Naive thymus-derived CD4-positive, alpha-beta T cell (primary cell): ENCODE measurements around the gene LPCAT3. TPM values are rescaled to one million over a fixed set of nuclear protein-coding genes. Genes with fewer than 3 reads are reported as not detected.

ENCODE experiments used
- ATAC-seq: fragments of 150-1000 bp; cut with Tn5 transposase; 2 replicates; pipeline ENCODE4 v1.10.0; 2021; ENCODE audit warnings: mild to moderate bottlenecking, moderate library complexity
- CTCF ChIA-PET: fragments of 350-600 bp; sonication (Branson Sonifier 250); formaldehyde crosslinking; loops from one replicate; lab custom pipeline; 2021; ENCODE audit warnings: antibody characterized with exemption; lab: Charles Lee
- POLR2A ChIA-PET: fragments of 350-600 bp; sonication (Branson Sonifier 250); formaldehyde crosslinking; loops from one replicate; lab custom pipeline; 2021; ENCODE audit warnings: antibody characterized with exemption, inconsistent platforms; lab: Charles Lee
- DNase-seq, 9 donors: peaks; one replicate each; pipeline versions ENCODE4 v3.0.0 to v3.0.0-alpha.2; 2020 to 2022; ENCODE audit warnings: mixed read lengths in 1 of 9
- H3K27ac ChIP-seq: one replicate; pipeline ENCODE4 v1.7.0; 2013; ENCODE audit warnings: mild to moderate bottlenecking, low read depth, low read length, moderate library complexity
- H3K27me3 ChIP-seq, 2 donors: one replicate each; pipeline ENCODE4 v1.7.0; 2013; ENCODE audit warnings: low read length in 2 of 2, mild to moderate bottlenecking in 2 of 2, moderate library complexity in 2 of 2; ENCODE audit not compliant: control insufficient read depth in 2 of 2, insufficient read depth in 2 of 2
- H3K36me3 ChIP-seq, 3 experiments: 1 replicate in 2 of 3; 2 replicates in 1 of 3; pipeline ENCODE4 v1.7.0; 2013; ENCODE audit warnings: low read length in 3 of 3, mild to moderate bottlenecking in 3 of 3, moderate library complexity in 1 of 3; ENCODE audit not compliant: insufficient read depth in 3 of 3, control insufficient read depth in 2 of 3
- H3K4me1 ChIP-seq, 2 donors: one replicate each; pipeline ENCODE4 v1.7.0; 2013; ENCODE audit warnings: low read length in 2 of 2, mild to moderate bottlenecking in 2 of 2, moderate library complexity in 1 of 2; ENCODE audit not compliant: control insufficient read depth in 2 of 2, insufficient read depth in 2 of 2
- H3K4me3 ChIP-seq: 2 replicates; pipeline ENCODE4 v1.7.0; 2013; ENCODE audit warnings: mild to moderate bottlenecking, low read length
- H3K9me3 ChIP-seq, 3 experiments: 1 replicate in 2 of 3; 2 replicates in 1 of 3; pipeline ENCODE4 v1.7.0; 2013; ENCODE audit warnings: low read length in 3 of 3; ENCODE audit not compliant: control insufficient read depth in 2 of 3
- H3K27ac Mint-ChIP-seq, 9 donors: one replicate each; pipeline ENCODE4 v1.8.0; 2020 to 2022; ENCODE audit warnings: mixed read lengths in 9 of 9, mild to moderate bottlenecking in 8 of 9, moderate library complexity in 5 of 9, inconsistent platforms in 2 of 9
- H3K27me3 Mint-ChIP-seq, 5 donors: one replicate each; pipeline ENCODE4 v1.8.0; 2021 to 2022; ENCODE audit warnings: mixed read lengths in 5 of 5, mild to moderate bottlenecking in 1 of 5
- H3K36me3 Mint-ChIP-seq, 5 donors: one replicate each; pipeline ENCODE4 v1.8.0; 2020 to 2022; ENCODE audit warnings: mixed read lengths in 5 of 5, mild to moderate bottlenecking in 3 of 5, inconsistent platforms in 1 of 5
- H3K4me1 Mint-ChIP-seq, 7 donors: one replicate each; pipeline ENCODE4 v1.8.0; 2020 to 2022; ENCODE audit warnings: mixed read lengths in 7 of 7, mild to moderate bottlenecking in 3 of 7, inconsistent platforms in 1 of 7
- H3K4me3 Mint-ChIP-seq, 10 donors: one replicate each; pipeline ENCODE4 v1.8.0; 2020 to 2022; ENCODE audit warnings: mild to moderate bottlenecking in 10 of 10, mixed read lengths in 10 of 10, moderate library complexity in 6 of 10, inconsistent platforms in 2 of 10
- H3K9me3 Mint-ChIP-seq, 11 donors: one replicate each; pipeline ENCODE4 v1.8.0; 2020 to 2022; ENCODE audit warnings: mixed read lengths in 11 of 11, mild to moderate bottlenecking in 4 of 11, inconsistent platforms in 1 of 11, moderate library complexity in 1 of 11
- intact Hi-C, 2 donors: fragments of 100-400 bp; cut with micrococcal nuclease; formaldehyde crosslinking; loops; one replicate each; pipeline ENCODE4 v1.15.1; 2023
- polyA plus RNA-seq, 2 donors: library from polyadenylated mRNA; unstranded; fragments of 300-500 nt; fragmentation: Illumina TruSeq; gene quantifications; one replicate each; pipeline ENCODE4 v1.2.3, GENCODE V29; 2021
- total RNA-seq, 6 experiments: library from RNA in 5 of 6; stranded (reverse) in 5 of 6; gene quantifications; 1 replicate in 5 of 6; 2 replicates in 1 of 6; pipeline ENCODE4 v1.2.3 and lab custom pipeline; 2021 to 2026

LPCAT3 gene
- total and polyA plus RNA-seq, 7 experiments from 2014 or later = 16.7 to 37.9 (median 27.1) TPM

- no peaks in the 10 kb centered on the region for H3K27me3 ChIP-seq
- ChIA-PET CTCF (interaction anchor here (0.8 to 1.2 kb wide), 2 partner anchors 9 to 13 kb away, joined by 3 read pairs; partner anchors contain the start of gene LPCAT3), POLR2A (no interaction called here)
- H3K27me3 Mint-ChIP-seq = no peaks in the 10 kb centered on the region
- DNase-seq (no peak), ATAC-seq (no peak)
- H3K9me3 Mint-ChIP-seq = no peaks in the 10 kb centered on the region
- H3K9me3 ChIP-seq = no peaks in the 10 kb centered on the region
- H3K4me3 Mint-ChIP-seq = no peak overlapping the region
- H3K27ac ChIP-seq = no peak overlapping the region
- no peaks in the 10 kb centered on the region for H3K4me1 ChIP-seq
- intact Hi-C loops = no loop called here
- peaks cover 0 to 19% (median 0%) of the 10 kb centered on the region in 3 experiments for H3K36me3 ChIP-seq
- H3K27ac Mint-ChIP-seq = no peak overlapping the region
- no peak overlapping the region for H3K4me3 ChIP-seq
- H3K4me1 Mint-ChIP-seq = peaks cover 13 to 53% (median 32%) of the 10 kb centered on the region in 7 donors
- H3K36me3 Mint-ChIP-seq = peaks cover 0 to 28% (median 7%) of the 10 kb centered on the region in 5 donors
Measured at GRCh38 chr12:7008864-7009263, 9.4 kb downstream of the LPCAT3 start.

DNA sequence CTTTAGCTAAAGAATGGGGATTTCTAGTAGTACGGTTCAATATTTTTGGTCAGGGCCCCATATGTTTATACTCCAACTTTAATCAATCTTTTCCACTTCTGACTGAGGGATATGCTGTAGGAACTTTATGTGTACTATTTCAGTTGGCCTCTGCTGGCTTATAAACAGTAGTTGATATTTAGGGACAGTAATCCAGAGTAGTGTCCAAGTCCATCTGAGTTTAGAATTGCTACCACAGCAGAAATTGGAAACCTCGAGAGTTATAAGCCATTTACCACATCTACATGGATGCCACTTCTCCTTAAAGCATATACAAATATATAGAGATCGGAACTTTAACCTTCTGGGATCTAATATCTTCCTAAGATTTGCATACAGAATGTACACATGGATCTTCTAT lies 11.6 kb downstream of the LPCAT3 start:
- H3K27ac Mint-ChIP-seq = no peak overlapping the region
- ChIA-PET POLR2A (no interaction called here), CTCF (no interaction called here)
- no peaks in the 10 kb centered on the region for H3K4me1 ChIP-seq
- no peak for DNase-seq
- peaks cover 0 to 15% (median 5%) of the 10 kb centered on the region in 5 donors for H3K36me3 Mint-ChIP-seq
- no peaks in the 10 kb centered on the region for H3K27me3 ChIP-seq
- no peak for ATAC-seq
- no peaks in the 10 kb centered on the region for H3K9me3 ChIP-seq
- H3K4me1 Mint-ChIP-seq = peaks cover 13 to 35% (median 19%) of the 10 kb centered on the region in 7 donors
- no peak overlapping the region for H3K27ac ChIP-seq
- no peaks in the 10 kb centered on the region for H3K9me3 Mint-ChIP-seq
- H3K27me3 Mint-ChIP-seq = no peaks in the 10 kb centered on the region
- intact Hi-C loops = no loop called here
- peaks cover 0 to 8% (median 0%) of the 10 kb centered on the region in 3 experiments for H3K36me3 ChIP-seq
- H3K4me3 ChIP-seq = no peak overlapping the region
- H3K4me3 Mint-ChIP-seq = no peak overlapping the region

DNA sequence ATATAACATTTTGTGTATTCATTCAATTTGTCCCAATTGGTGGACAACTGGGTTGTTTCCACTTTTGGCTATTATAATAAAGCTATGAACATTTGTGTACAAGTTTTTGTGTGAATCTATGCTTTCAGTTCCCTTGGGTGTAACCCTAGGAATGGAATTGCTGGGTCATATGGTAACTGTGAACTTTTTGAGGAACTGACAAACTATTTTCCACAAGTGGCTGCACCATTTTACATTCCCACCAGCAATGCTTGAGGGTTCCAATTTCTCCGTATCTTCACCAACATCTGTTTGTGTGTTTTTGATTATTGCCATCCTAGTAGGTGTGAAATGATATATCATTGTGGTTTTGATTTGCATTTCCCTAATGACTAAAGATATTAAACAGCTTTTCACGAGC lies 13.0 kb downstream of the LPCAT3 start:
- no peak overlapping the region for H3K27ac ChIP-seq
- ChIA-PET CTCF (interaction anchor here (0.9 kb wide), 1 partner anchor 81 kb away, joined by 3 read pairs; no protein-coding TSS in a partner anchor), POLR2A (interaction anchor here (0.6 kb wide), 1 partner anchor 27 kb away, joined by 4 read pairs; no protein-coding TSS in a partner anchor)
- no peaks in the 10 kb centered on the region for H3K27me3 ChIP-seq
- no peak for DNase-seq
- no peak overlapping the region for H3K4me3 ChIP-seq
- peaks cover 0 to 18% (median 5%) of the 10 kb centered on the region in 5 donors for H3K36me3 Mint-ChIP-seq
- intact Hi-C loops = no loop called here
- peaks cover 0 to 13% (median 0%) of the 10 kb centered on the region in 3 experiments for H3K36me3 ChIP-seq
- peak overlapping the region in 1 of 9 donors; percentile 6 for H3K27ac Mint-ChIP-seq
- ATAC-seq = no peak
- H3K4me1 Mint-ChIP-seq = peaks cover 15 to 34% (median 19%) of the 10 kb centered on the region in 7 donors
- no peaks in the 10 kb centered on the region for H3K9me3 Mint-ChIP-seq
- no peaks in the 10 kb centered on the region for H3K9me3 ChIP-seq
- no peaks in the 10 kb centered on the region for H3K27me3 Mint-ChIP-seq
- H3K4me3 Mint-ChIP-seq = no peak overlapping the region
- H3K4me1 ChIP-seq = no peaks in the 10 kb centered on the region

DNA sequence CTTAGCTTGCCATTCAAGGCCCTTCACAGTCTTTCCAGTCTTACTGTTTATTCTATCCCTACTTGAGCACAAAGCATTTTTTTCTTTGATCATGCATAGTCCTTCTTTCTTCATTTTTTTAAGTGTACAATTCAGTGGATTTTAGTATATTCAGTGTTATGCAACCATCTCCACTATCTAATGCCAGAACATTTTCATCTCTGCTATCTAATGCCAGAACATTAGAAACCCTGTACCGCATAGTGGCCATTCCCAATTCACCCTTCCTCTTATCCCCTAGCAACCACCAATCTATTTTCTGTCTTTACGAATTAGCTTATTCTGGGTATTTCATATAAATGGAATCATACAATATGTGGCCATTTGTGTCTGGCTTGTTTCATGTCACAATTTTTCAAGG lies 13.4 kb downstream of the LPCAT3 start:
- Histone ChIP-seq H3K4me1 (no peaks in the 10 kb centered on the region), H3K9me3 (no peaks in the 10 kb centered on the region), H3K36me3 (peaks cover 0 to 13% (median 0%) of the 10 kb centered on the region in 3 experiments), H3K4me3 (no peak overlapping the region), H3K27me3 (no peaks in the 10 kb centered on the region), H3K27ac (no peak overlapping the region)
- Mint-ChIP-seq H3K27ac (peak overlapping the region in 1 of 9 donors; percentile 7), H3K4me1 (peaks cover 10 to 30% (median 16%) of the 10 kb centered on the region in 7 donors), H3K9me3 (no peaks in the 10 kb centered on the region), H3K27me3 (no peaks in the 10 kb centered on the region), H3K36me3 (peaks cover 0 to 14% (median 5%) of the 10 kb centered on the region in 5 donors), H3K4me3 (no peak overlapping the region)
- DNase-seq (no peak), ATAC-seq (no peak)
- CTCF ChIA-PET = interaction anchor here (0.9 to 1.2 kb wide), 3 partner anchors 30 to 104 kb away, joined by 3 read pairs; no protein-coding TSS in a partner anchor
- POLR2A ChIA-PET = no interaction called here
- intact Hi-C loops = no loop called here

DNA sequence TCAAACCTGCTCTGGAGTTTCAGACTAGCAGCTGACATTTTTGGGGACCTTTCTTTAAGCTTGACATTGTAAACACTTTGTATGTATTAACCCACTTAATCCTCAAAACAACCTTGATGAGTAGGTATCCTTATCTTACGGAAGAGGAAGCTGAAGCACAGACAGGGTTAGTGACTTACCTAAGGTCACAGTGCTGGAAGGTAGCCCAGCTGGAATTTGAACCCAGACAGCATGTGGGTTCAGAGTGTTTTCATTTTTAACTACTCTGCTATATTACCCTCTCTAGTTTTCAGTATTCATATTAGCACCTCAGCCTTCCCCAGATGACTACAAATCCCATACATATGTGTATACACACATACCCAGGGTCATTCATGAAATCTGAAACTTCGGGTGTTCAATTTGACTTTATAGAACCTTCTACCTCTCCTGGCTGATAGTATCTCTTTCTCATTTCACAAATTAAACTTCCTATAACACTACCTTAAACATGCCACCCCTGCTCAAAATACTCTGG lies 13.9 kb downstream of the LPCAT3 start:
- ChIA-PET CTCF (interaction anchor here (1.1 to 1.2 kb wide), 2 partner anchors 30 to 104 kb away, joined by 3 read pairs; no protein-coding TSS in a partner anchor), POLR2A (no interaction called here)
- no peaks in the 10 kb centered on the region for H3K9me3 Mint-ChIP-seq
- intact Hi-C loops = no loop called here
- H3K4me3 Mint-ChIP-seq = no peak overlapping the region
- DNase-seq = no peak
- Histone ChIP-seq H3K27me3 (no peaks in the 10 kb centered on the region), H3K9me3 (no peaks in the 10 kb centered on the region), H3K4me3 (no peak overlapping the region), H3K36me3 (peaks cover 0 to 13% (median 0%) of the 10 kb centered on the region in 3 experiments), H3K4me1 (no peaks in the 10 kb centered on the region), H3K27ac (no peak overlapping the region)
- ATAC-seq = no peak
- H3K4me1 Mint-ChIP-seq = peaks cover 9 to 25% (median 15%) of the 10 kb centered on the region in 7 donors
- no peak overlapping the region for H3K27ac Mint-ChIP-seq
- H3K36me3 Mint-ChIP-seq = peaks cover 0 to 12% (median 2%) of the 10 kb centered on the region in 5 donors
- H3K27me3 Mint-ChIP-seq = no peaks in the 10 kb centered on the region

DNA sequence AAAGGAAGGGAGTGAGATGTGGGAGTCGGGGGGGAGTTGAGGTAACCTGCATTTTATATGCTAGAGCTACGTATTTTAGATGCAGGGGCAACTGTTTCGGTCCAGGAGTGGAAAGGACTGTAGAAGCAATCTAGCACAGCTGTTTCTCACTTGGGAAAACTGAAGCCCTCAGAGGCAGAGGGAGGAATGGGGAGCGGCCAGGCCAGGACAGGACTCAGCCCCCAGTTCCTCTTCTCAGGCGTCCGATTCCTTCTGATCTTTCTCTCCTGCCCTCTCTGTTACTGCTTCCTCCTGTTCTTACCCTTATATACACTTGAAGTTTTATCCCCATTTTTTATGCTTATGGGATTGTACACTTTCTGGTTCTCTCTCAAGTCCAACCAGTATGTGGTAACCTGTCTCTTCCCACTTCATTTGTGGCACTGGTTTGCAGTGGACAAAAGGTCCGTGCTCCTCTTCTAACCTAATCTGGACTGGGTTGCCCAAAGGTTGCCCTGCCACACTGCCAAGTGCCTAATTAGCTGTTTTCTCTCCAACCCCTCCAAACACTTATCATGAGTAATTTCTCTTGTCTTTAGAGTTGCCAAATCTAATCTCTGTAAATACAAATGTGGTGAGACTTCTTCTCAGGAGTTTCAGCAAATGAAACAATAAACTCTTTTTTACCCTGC lies 16.2 kb downstream of the LPCAT3 start:
- intact Hi-C loops = no loop called here
- ChIA-PET CTCF (no interaction called here), POLR2A (no interaction called here)
- H3K27ac Mint-ChIP-seq = no peak overlapping the region
- H3K9me3 Mint-ChIP-seq = no peaks in the 10 kb centered on the region
- H3K9me3 ChIP-seq = no peaks in the 10 kb centered on the region
- ATAC-seq (no peak), DNase-seq (no peak)
- peaks cover 0 to 26% (median 6%) of the 10 kb centered on the region in 3 experiments for H3K36me3 ChIP-seq
- H3K27me3 Mint-ChIP-seq = no peaks in the 10 kb centered on the region
- H3K4me3 ChIP-seq = no peak overlapping the region
- H3K27me3 ChIP-seq = no peaks in the 10 kb centered on the region
- H3K4me1 ChIP-seq = no peaks in the 10 kb centered on the region
- H3K36me3 Mint-ChIP-seq = peaks cover 0 to 14% (median 2%) of the 10 kb centered on the region in 5 donors
- peaks cover 0 to 14% (median 9%) of the 10 kb centered on the region in 7 donors for H3K4me1 Mint-ChIP-seq
- H3K27ac ChIP-seq = no peak overlapping the region
- H3K4me3 Mint-ChIP-seq = no peak overlapping the region
